Measurements from ENCODE around the gene POLG. TPM values are rescaled to one million over a fixed set of nuclear protein-coding genes. Genes with fewer than 3 reads are reported as not detected.

Gene POLG
- total RNA-seq, 1 experiment from 2014 or later = 36.8 TPM

DNA sequence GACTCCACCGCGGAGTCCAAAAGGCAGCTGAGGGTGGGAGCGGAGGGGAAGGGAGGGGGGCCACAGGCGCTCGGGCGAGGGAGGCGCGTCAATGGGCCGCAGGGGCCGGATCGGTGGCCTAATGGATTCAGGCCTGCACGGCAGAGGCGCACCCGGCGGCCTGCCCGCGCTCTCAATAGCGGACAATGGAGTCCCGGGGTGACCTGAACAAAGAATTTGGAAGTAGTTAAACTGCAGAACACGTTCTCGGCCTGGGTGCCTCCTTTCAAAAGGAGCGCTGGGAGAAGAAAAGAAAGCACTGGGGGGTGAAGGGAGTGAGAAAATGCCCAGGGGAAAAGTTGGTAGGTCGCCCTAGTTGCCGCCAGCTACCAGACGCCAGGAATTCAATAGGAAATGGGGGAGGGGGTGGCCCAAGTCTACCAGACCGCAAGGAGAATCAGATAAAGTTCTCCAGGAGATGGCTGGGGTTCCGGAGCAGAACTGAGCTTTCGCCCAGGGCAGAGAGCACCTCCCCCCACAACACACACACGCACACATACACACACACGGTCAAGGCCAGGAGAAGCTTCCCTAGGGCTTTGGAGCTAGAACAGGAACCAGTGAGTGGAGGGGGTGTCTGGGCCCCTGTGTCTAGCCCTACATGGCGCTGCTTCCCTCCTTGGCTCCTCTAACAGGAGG is 25.8 kb upstream of the POLG start:
- H3K79me2 ChIP-seq (ENCODE audit: low read length) = no peaks in the 10 kb centered on the region
- no peaks in the 10 kb centered on the region for H3K9me3 ChIP-seq (ENCODE audit: low read length)
- no peaks in the 10 kb centered on the region for H3K36me3 ChIP-seq (ENCODE audit: insufficient read depth, low read length)
- no peak for DNase-seq
- no peak overlapping the region for H3K4me2 ChIP-seq (ENCODE audit: low read depth, low read length, poor library complexity, severe bottlenecking)
- no peak overlapping the region for H2AFZ ChIP-seq (ENCODE audit: low read length)
- H4K20me1 ChIP-seq (ENCODE audit: insufficient read depth, low read depth, low read length) = no peaks in the 10 kb centered on the region
- H3K27ac ChIP-seq (ENCODE audit: low read length) = no peak overlapping the region
- H3K27me3 ChIP-seq (ENCODE audit: low read length) = no peaks in the 10 kb centered on the region
- no peak overlapping the region for H3K9ac ChIP-seq (ENCODE audit: low read length)
- peaks cover 14% of the 10 kb centered on the region for H3K4me1 ChIP-seq (ENCODE audit: low read length)
- H3K4me3 ChIP-seq (ENCODE audit: low read length) = no peak overlapping the region
- H3K9me2 ChIP-seq (replicated peaks; ENCODE audit: insufficient read depth, low read length) = no peaks in the 10 kb centered on the region

GRCh38 chr15:89359471-89360293 is 25.1 kb upstream of the POLG start:
- Histone ChIP-seq H3K79me2 (ENCODE audit: low read length) (no peaks in the 10 kb centered on the region), H3K4me2 (ENCODE audit: low read depth, low read length, poor library complexity, severe bottlenecking) (peak overlapping the region; percentile 82), H3K9ac (ENCODE audit: low read length) (no peak overlapping the region), H3K27ac (ENCODE audit: low read length) (no peak overlapping the region), H3K27me3 (ENCODE audit: low read length) (no peaks in the 10 kb centered on the region), H2AFZ (ENCODE audit: low read length) (no peak overlapping the region), H4K20me1 (ENCODE audit: insufficient read depth, low read depth, low read length) (no peaks in the 10 kb centered on the region), H3K4me1 (ENCODE audit: low read length) (peaks cover 14% of the 10 kb centered on the region), H3K9me2 (replicated peaks; ENCODE audit: insufficient read depth, low read length) (no peaks in the 10 kb centered on the region), H3K4me3 (ENCODE audit: low read length) (no peak overlapping the region), H3K9me3 (ENCODE audit: low read length) (no peaks in the 10 kb centered on the region), H3K36me3 (ENCODE audit: insufficient read depth, low read length) (no peaks in the 10 kb centered on the region)
- peak; percentile 52 for DNase-seq

- peak overlapping the region; percentile 95; the same call in 1 of the 2 replicates for H2AFZ ChIP-seq (ENCODE audit: low read length)
- H3K79me2 ChIP-seq (ENCODE audit: low read length) = no peaks in the 10 kb centered on the region
- H3K36me3 ChIP-seq (ENCODE audit: insufficient read depth, low read length) = no peaks in the 10 kb centered on the region
- DNase-seq = peak; percentile 94
- H3K9me3 ChIP-seq (ENCODE audit: low read length) = no peaks in the 10 kb centered on the region
- peak overlapping the region; percentile 75 for H3K9ac ChIP-seq (ENCODE audit: low read length)
- peak overlapping the region; percentile 82 for H3K4me2 ChIP-seq (ENCODE audit: low read depth, low read length, poor library complexity, severe bottlenecking)
- no peak overlapping the region for H3K27ac ChIP-seq (ENCODE audit: low read length)
- no peaks in the 10 kb centered on the region for H4K20me1 ChIP-seq (ENCODE audit: insufficient read depth, low read depth, low read length)
- H3K4me3 ChIP-seq (ENCODE audit: low read length) = peak overlapping the region; percentile 69
- H3K27me3 ChIP-seq (ENCODE audit: low read length) = no peaks in the 10 kb centered on the region
- peaks cover 7% of the 10 kb centered on the region for H3K4me1 ChIP-seq (ENCODE audit: low read length)
- no peaks in the 10 kb centered on the region for H3K9me2 ChIP-seq (replicated peaks; ENCODE audit: insufficient read depth, low read length)
These were observed 24.3 kb upstream of the POLG start for GRCh38 chr15:89358755-89359439.

DNA sequence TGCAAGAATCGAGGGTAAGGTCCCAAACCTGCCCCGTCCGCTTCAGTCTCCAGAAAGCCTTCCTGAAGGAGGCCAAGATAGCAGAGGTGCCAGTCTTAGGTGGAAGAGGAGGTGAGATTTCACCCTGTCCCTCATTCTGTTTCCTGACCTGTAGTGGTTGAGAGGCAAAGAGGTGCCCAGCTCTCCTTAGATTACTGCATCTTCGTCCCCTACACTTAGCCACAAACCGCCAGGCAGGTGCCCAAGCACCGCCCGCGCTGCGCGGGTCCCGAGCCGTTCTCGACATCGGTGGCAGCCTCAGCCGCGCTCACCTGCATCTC is 23.8 kb upstream of the POLG start:
- Histone ChIP-seq H4K20me1 (ENCODE audit: insufficient read depth, low read depth, low read length) (no peaks in the 10 kb centered on the region), H3K4me3 (ENCODE audit: low read length) (peak overlapping the region; percentile 69; the same call in 1 of the 2 replicates), H3K27ac (ENCODE audit: low read length) (no peak overlapping the region), H3K9me2 (replicated peaks; ENCODE audit: insufficient read depth, low read length) (no peaks in the 10 kb centered on the region), H3K4me1 (ENCODE audit: low read length) (peaks cover 7% of the 10 kb centered on the region), H3K27me3 (ENCODE audit: low read length) (no peaks in the 10 kb centered on the region), H3K36me3 (ENCODE audit: insufficient read depth, low read length) (no peaks in the 10 kb centered on the region), H3K4me2 (ENCODE audit: low read depth, low read length, poor library complexity, severe bottlenecking) (peak overlapping the region; percentile 82), H3K9me3 (ENCODE audit: low read length) (no peaks in the 10 kb centered on the region), H3K79me2 (ENCODE audit: low read length) (no peaks in the 10 kb centered on the region), H3K9ac (ENCODE audit: low read length) (peak overlapping the region; percentile 75; the same call in 1 of the 2 replicates), H2AFZ (ENCODE audit: low read length) (peak overlapping the region; percentile 95; the same call in 1 of the 2 replicates)
- DNase-seq = no peak

DNA sequence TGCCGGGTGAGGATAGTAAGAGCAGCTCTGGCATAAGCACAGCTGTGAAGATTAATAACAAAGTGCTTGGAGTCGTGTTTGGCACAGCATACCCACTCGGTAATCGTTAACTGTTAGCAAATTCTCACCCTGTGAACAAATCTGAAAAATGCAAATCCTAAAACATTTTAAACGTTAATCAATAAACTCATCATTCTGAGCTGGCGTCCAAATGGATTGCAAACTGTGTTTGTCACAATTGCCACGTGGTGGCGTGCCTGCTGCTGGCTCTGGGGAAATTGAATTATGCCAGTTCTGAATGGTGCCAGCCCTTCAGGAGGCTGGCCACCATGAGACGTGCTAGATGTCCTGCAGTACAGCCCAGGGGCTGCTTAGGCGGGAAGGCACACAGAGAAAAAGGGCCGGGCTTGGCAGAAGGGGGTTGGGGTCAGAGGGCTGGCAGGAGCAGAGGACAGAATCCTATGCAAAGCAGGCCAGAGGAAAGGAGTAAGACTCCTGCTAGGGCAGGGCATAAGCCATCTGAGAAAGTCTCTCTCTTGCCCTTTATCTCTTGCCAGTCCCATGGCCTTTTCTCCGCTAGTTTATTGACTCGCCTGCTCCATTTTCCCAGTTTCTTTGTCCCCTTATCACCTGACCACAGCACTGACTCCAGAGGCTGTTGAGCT is 22.1 kb upstream of the POLG start:
- Histone ChIP-seq H3K9me2 (replicated peaks; ENCODE audit: insufficient read depth, low read length) (no peaks in the 10 kb centered on the region), H3K36me3 (ENCODE audit: insufficient read depth, low read length) (no peaks in the 10 kb centered on the region), H4K20me1 (ENCODE audit: insufficient read depth, low read depth, low read length) (no peaks in the 10 kb centered on the region), H3K4me3 (ENCODE audit: low read length) (no peak overlapping the region), H3K4me1 (ENCODE audit: low read length) (peaks cover 7% of the 10 kb centered on the region), H3K27ac (ENCODE audit: low read length) (no peak overlapping the region), H3K9me3 (ENCODE audit: low read length) (no peaks in the 10 kb centered on the region), H3K79me2 (ENCODE audit: low read length) (no peaks in the 10 kb centered on the region), H3K4me2 (ENCODE audit: low read depth, low read length, poor library complexity, severe bottlenecking) (no peak overlapping the region), H3K27me3 (ENCODE audit: low read length) (no peaks in the 10 kb centered on the region), H3K9ac (ENCODE audit: low read length) (no peak overlapping the region), H2AFZ (ENCODE audit: low read length) (no peak overlapping the region)
- peak; percentile 67 for DNase-seq

DNA sequence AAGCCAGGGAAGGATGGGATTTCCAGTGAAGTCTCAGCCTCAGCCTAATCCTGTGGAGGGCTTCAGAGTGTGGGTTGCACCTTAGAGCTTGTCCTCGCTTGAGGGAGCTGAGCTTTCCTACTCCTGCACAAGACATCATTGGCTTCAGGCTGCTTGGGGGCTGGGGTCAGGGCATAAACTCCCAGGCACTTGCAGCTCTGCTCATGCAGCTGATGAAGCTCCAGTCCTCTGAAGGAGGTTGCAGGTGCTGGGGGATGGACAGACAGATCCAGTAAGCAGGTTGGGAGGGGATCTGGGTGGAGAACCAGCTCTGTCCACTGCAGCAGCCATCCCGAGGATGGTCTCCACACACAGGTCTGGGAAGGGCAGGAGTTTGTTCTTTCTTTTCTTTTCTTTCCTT is 19.4 kb upstream of the POLG start:
- no peak for DNase-seq
- Histone ChIP-seq H3K79me2 (ENCODE audit: low read length) (no peaks in the 10 kb centered on the region), H3K4me3 (ENCODE audit: low read length) (no peak overlapping the region), H3K9me2 (replicated peaks; ENCODE audit: insufficient read depth, low read length) (no peaks in the 10 kb centered on the region), H3K27me3 (ENCODE audit: low read length) (no peaks in the 10 kb centered on the region), H3K36me3 (ENCODE audit: insufficient read depth, low read length) (no peaks in the 10 kb centered on the region), H2AFZ (ENCODE audit: low read length) (no peak overlapping the region), H3K4me2 (ENCODE audit: low read depth, low read length, poor library complexity, severe bottlenecking) (no peak overlapping the region), H3K27ac (ENCODE audit: low read length) (no peak overlapping the region), H3K4me1 (ENCODE audit: low read length) (peaks cover under 1% of the 10 kb centered on the region), H3K9ac (ENCODE audit: low read length) (no peak overlapping the region), H3K9me3 (ENCODE audit: low read length) (no peaks in the 10 kb centered on the region), H4K20me1 (ENCODE audit: insufficient read depth, low read depth, low read length) (no peaks in the 10 kb centered on the region)

DNA sequence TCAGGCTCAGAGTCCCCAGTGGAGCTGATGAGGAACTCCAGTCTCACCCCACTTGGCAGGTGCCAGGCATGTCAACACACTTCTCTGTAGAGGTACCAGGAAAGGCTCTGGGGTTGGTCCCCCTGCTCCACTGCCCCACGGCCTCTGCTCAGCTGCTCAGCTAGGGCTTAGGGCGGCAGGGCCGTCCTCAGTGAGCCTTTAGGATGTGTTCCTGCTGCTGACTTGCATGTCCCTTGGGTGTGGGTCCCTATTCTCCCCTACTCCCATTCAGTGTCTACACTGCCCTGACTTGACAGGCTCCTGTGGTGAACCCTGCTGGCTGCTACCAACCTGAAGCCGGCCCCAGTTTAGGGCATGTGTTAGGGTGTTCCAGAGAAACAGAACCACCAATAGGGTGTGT is 17.9 kb upstream of the POLG start:
- no peak overlapping the region for H3K27ac ChIP-seq (ENCODE audit: low read length)
- no peak overlapping the region for H3K4me2 ChIP-seq (ENCODE audit: low read depth, low read length, poor library complexity, severe bottlenecking)
- H3K4me1 ChIP-seq (ENCODE audit: low read length) = no peaks in the 10 kb centered on the region
- no peak for DNase-seq
- no peak overlapping the region for H2AFZ ChIP-seq (ENCODE audit: low read length)
- H3K9me3 ChIP-seq (ENCODE audit: low read length) = no peaks in the 10 kb centered on the region
- H3K9ac ChIP-seq (ENCODE audit: low read length) = no peak overlapping the region
- no peak overlapping the region for H3K4me3 ChIP-seq (ENCODE audit: low read length)
- no peaks in the 10 kb centered on the region for H4K20me1 ChIP-seq (ENCODE audit: insufficient read depth, low read depth, low read length)
- no peaks in the 10 kb centered on the region for H3K27me3 ChIP-seq (ENCODE audit: low read length)
- H3K36me3 ChIP-seq (ENCODE audit: insufficient read depth, low read length) = no peaks in the 10 kb centered on the region
- H3K79me2 ChIP-seq (ENCODE audit: low read length) = no peaks in the 10 kb centered on the region
- H3K9me2 ChIP-seq (replicated peaks; ENCODE audit: insufficient read depth, low read length) = no peaks in the 10 kb centered on the region

- Histone ChIP-seq H4K20me1 (ENCODE audit: insufficient read depth, low read depth, low read length) (no peaks in the 10 kb centered on the region), H3K9me2 (replicated peaks; ENCODE audit: insufficient read depth, low read length) (no peaks in the 10 kb centered on the region), H2AFZ (ENCODE audit: low read length) (no peak overlapping the region), H3K4me1 (ENCODE audit: low read length) (no peaks in the 10 kb centered on the region), H3K79me2 (ENCODE audit: low read length) (no peaks in the 10 kb centered on the region), H3K27me3 (ENCODE audit: low read length) (no peaks in the 10 kb centered on the region), H3K36me3 (ENCODE audit: insufficient read depth, low read length) (no peaks in the 10 kb centered on the region), H3K4me3 (ENCODE audit: low read length) (no peak overlapping the region), H3K4me2 (ENCODE audit: low read depth, low read length, poor library complexity, severe bottlenecking) (no peak overlapping the region), H3K9ac (ENCODE audit: low read length) (no peak overlapping the region), H3K27ac (ENCODE audit: low read length) (no peak overlapping the region), H3K9me3 (ENCODE audit: low read length) (no peaks in the 10 kb centered on the region)
- DNase-seq = no peak
These were observed 14.6 kb upstream of the POLG start for GRCh38 chr15:89349206-89349558.

Data from Karpas-422 (cell line).